Pulmonary artery endothelial cell (primary cell): ENCODE measurements around the gene HSPA12B. TPM values are rescaled to one million over a fixed set of nuclear protein-coding genes. Genes with fewer than 3 reads are reported as not detected.

Experiments
- DNase-seq: peaks from one replicate; pipeline ENCODE4 v3.0.0-alpha.2; 2011; ENCODE audit warnings: low read depth, low spot score
- total RNA-seq: library from RNA; depleted of rRNA; stranded (reverse); fragments of >200 nt; gene quantifications from 2 replicates; pipeline ENCODE4 v1.2.3, GENCODE V29; 2014

Gene HSPA12B
- total RNA-seq, 1 donor from 2014 or later = 7.9 TPM

- DNase-seq = no peak
These were observed 15.0 kb downstream of the HSPA12B start for GRCh38 chr20:3747471-3747870.

GRCh38 chr20:3748073-3748472 lies 15.6 kb downstream of the HSPA12B start:
- DNase-seq = no peak

DNA sequence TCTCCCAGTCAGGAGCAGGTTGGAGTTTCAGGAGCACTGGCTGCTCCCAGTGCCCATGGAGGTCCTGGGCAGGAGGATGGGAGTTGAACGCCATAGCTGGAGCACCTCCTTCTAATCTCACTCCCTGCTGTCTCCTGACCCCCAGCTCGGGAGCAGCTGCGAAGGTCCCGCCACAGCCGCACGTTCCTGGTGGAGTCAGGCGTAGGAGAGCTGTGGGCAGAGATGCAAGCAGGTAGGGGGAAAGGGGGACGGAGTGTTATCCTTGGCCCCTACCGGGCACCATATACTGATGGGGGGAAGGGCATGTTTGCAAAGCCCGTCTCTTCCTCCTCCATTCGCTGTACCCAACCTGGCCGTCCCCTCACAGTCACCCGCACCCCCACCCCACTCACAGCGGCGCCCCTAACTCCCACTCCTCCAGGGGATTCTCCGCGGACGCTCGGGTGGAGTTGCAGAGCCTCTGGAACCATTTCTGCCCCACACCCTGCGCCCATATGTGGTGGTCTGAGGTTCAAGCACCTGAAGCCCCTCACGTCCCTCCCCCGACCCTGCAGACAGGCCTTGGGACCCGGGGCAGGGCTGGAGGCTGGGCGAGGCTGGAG lies 16.7 kb downstream of the HSPA12B start:
- DNase-seq = no peak

GRCh38 chr20:3749689-3750531 lies 17.4 kb downstream of the HSPA12B start:
- no peak for DNase-seq

GRCh38 chr20:3751305-3751674 lies 18.8 kb downstream of the HSPA12B start:
- DNase-seq = no peak

GRCh38 chr20:3751675-3752385 lies 19.3 kb downstream of the HSPA12B start:
- no peak for DNase-seq

DNA sequence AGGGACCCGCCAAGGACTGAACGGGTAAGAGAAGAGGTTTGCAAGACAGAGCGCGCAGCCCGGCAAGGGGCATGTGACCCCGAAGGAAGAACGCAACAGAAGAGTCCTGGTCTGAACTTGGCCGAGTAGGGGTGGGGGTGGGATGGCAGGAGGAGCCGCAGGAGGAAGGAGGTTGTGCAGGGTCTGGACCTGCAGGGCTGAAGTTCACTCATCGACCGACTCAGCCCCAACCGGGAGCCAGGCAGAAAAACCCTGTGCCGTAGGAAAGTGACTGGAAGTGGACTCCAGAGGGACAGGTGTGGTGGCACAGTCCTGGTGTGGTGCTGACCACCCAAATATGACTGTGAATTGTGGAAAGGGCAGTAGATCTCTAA lies 19.9 kb downstream of the HSPA12B start:
- DNase-seq = no peak

DNA sequence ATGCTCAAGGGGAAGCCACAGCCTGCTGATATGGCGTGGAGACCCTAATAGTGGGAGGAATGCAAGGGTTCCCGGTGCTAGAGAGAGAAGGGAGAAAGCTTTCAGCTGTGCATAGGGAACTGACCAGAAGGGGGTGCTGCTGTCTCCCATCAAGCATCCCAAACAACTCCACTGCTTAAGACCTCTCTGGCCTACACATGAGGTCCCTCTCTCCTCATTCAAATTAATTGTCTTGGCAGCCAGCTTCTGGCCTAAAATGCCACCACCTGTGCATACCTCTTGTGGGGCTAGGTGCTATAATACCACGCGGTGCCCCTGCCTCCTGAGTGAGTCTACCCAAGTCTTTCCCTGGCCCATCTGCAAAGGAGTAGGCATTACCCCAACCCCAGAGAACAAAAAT lies 20.6 kb downstream of the HSPA12B start:
- peak; percentile 30 for DNase-seq

- no peak for DNase-seq
These were observed 21.2 kb downstream of the HSPA12B start for GRCh38 chr20:3753501-3754275.

GRCh38 chr20:3754276-3754630 lies 21.8 kb downstream of the HSPA12B start:
- no peak for DNase-seq

- DNase-seq = no peak
These were observed 22.8 kb downstream of the HSPA12B start for GRCh38 chr20:3755269-3755668.

DNA sequence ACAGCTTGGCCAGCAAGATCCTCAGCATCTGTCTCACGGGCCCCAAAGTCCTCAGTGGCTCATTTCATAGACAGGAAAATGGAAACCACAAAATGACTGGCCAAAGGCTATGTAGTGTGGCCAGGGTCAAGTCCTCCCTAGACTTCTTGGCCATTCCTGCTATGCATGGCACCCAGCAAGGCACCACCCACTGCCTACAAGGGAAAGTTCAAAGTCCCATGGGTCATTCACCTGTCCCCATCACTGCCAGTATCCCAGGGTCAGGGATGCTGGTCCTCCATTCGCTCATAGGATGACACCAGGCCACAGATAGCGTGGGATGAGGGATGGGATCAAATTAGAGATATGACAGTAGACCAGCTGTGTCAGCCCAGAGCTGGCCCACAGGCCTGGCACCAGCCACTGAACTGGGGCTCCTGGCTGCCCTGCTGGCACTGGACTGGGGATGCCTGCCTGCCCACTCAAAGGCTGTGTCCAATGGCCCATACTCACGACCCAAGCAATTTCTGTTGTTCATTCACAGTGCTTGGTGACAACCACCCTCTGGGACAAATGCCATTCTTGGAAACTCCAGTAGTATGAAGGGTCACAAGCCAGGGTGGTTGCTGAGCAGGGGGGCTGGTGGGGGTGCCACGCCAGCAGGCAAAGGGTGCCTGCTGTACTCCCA lies 23.5 kb downstream of the HSPA12B start:
- no peak for DNase-seq

GRCh38 chr20:3757268-3757667 lies 24.8 kb downstream of the HSPA12B start:
- no peak for DNase-seq

- no peak for DNase-seq
These were observed 26.1 kb downstream of the HSPA12B start for GRCh38 chr20:3758566-3758965.

DNA sequence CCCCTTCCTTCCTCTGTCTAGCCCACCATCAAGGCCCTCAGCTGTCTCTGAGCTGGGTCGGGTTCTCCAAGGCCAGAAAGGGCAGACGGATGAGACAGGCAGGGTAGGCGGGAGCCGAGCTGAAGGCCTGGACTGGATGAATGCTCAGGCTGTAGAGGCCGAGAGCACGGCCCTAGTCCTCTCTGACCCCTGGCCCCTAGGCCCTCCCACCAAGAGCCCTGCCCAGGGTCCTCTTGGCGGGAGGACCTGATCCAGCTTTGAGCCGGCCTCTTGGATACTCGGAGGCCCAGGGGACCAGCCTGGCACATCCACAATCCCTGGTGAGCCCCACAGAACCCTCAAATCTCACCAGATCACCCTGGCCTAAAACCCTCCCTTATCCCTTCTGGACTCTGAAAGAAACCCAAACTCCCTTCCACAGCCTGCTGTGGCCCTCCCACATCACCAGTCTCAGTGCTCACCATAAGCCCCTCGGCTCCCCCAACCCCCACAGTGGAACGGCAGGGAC lies 26.9 kb downstream of the HSPA12B start:
- DNase-seq = no peak

DNA sequence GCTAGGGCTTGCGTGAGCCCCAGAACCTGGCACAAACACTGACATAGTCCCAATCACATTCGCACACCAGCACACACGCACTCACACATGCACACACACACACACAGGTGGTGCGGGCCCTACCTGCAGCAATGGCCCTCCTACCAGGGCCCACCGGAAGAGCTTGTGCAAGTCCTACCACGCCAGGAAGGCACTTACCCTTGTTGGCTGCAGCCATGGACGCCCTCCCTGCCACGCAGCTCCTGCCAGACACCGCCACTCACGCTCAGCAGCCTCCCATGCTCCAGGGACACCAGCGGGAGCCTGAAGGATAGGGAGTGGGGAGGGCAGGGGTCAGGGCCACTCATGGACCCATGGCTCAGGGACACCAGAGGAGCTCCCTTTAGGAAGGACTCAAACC lies 27.4 kb downstream of the HSPA12B start:
- no peak for DNase-seq

DNA sequence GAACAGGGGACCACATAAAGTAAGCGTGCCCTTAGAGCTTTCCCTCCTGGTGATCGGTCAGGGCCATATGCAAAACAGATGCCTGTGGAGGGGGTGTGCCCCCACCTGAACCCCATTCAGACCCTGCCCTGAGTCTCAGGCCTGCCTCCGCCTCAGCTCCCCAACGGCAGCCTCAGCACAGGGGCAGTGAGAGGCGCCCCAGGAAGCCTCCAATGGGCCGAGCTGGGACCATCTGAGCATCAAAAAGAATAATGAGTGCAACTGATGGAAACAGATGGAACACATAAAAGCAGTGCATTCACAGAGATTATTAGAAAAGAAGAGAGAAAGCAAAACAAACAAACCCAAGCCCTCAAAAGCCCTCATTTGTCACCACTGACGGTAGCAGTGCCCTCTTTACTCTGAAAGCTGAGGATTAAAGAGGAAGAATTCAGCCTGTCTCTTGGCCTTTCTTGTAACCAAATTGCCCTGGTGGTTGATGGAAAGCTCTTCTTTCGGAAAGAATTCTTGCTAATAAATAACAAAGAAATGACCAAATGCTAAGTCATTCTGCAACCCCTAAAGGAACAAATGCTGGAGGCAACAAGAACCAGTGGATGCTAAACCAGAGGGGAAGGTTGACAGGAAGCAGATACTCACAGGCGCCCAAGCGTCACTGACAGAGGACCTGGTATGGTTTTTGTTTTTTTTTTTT lies 28.3 kb downstream of the HSPA12B start:
- no peak for DNase-seq

GRCh38 chr20:3763671-3764601 lies 31.5 kb downstream of the HSPA12B start:
- DNase-seq = no peak

DNA sequence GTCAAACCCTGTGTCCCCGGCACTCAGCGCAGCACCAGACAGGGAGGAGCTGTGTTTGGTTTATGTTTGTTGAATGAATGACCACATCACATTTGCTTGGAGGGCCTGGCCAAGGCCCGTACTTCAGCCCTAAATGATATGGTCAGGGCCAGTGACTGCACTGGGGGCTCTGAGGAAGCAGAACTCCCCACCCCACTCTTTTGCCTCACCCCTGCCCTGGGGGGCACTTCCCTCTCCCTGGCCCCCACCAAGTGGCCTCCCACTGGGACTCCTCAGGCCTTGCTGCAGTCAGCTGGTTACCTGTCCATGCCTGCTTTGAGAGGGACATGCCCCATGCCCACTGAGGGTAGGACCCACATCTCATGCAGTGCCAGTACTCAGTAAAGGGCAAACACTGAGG lies 32.2 kb downstream of the HSPA12B start:
- DNase-seq = no peak
